K562 (cell line): ENCODE data around the gene KCNK10.

ENCODE experiments used
- NBN ChIP-seq: fragments of 450-650 bp; IDR thresholded peaks from 2 replicates; pipeline ENCODE4 v1.6.1; 2016; ENCODE audit warnings: low read depth, mild to moderate bottlenecking
- NR2C1 ChIP-seq, 2 experiments: fragments of 450-650 bp; IDR thresholded peaks; 2 replicates each; pipeline ENCODE4 v1.6.1; 2017; ENCODE audit warnings: mild to moderate bottlenecking in 2 of 2, antibody characterized with exemption in 1 of 2, inconsistent platforms in 1 of 2, missing compliant biosample characterization in 1 of 2, missing genetic modification characterization in 1 of 2
- NR2C2 ChIP-seq, 2 experiments: fragments of 200-800 bp in 1 of 2; sonication (Bioruptor generic) in 1 of 2; sonication (generic) in 1 of 2; formaldehyde crosslinking in 1 of 2; IDR thresholded peaks; 2 replicates each; pipeline versions ENCODE4 v1.6.1 to v1.8.0; 2016 to 2022; ENCODE audit warnings: mild to moderate bottlenecking in 1 of 2, missing compliant biosample characterization in 1 of 2, missing genetic modification characterization in 1 of 2, missing genetic modification reagents in 1 of 2

DNA sequence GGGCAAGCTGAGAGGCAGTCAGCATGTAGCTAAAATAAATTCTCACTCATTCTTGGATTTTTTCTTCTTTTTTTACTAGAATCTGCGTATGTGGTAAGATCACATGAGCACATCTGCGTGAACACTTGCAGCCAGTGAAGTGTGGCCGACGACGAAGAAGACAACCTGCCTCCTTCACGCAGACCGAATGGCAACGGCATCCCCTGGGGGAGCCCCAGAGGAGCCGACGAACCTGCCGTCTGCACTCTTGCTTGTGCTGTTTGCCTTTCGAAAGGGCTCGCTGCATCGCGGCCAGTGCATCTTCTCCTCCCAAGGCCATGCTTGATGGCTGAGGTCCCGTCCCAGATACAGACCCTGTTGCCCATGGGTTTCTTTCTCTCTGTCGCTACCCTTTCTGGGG lies 113.8 kb downstream of the KCNK10 start:
- TF ChIP-seq NBN (no peak), NR2C2 (CRISPR knock-in tag; IDR thresholded peaks at IDR 0.05) (no peak), NR2C2 (tag; IDR thresholded peaks at IDR 0.05) (no peak), NR2C1 (IDR thresholded peaks at IDR 0.05) (no peak), NR2C1 (tag; IDR thresholded peaks at IDR 0.05) (no peak)
